AG10803 (cell line): Measurements from ENCODE around the gene CCND2.

Experiments
- DNase-seq: peaks from one replicate; pipeline ENCODE4 v3.0.0; 2010; ENCODE audit warnings: low read depth
- H3K4me3 ChIP-seq: 2 replicates; pipeline ENCODE4 v1.5.1; 2011; ENCODE audit warnings: mild to moderate bottlenecking, low read length, control low read depth
- CTCF ChIP-seq: conservative IDR thresholded peaks from 2 replicates; pipeline ENCODE4 v1.5.1; 2011; ENCODE audit warnings: mild to moderate bottlenecking, low read length, control low read depth, inconsistent platforms

The CCND2 gene

GRCh38 chr12:4293299-4293965 is 19.9 kb downstream of the CCND2 start:
- TF ChIP-seq CTCF = no peak
- H3K4me3 ChIP-seq = no peak overlapping the region
- no peak for DNase-seq

GRCh38 chr12:4293966-4294505 is 20.5 kb downstream of the CCND2 start:
- DNase-seq = no peak
- no peak for TF ChIP-seq CTCF
- H3K4me3 ChIP-seq = no peak overlapping the region

- TF ChIP-seq CTCF = no peak
- H3K4me3 ChIP-seq = no peak overlapping the region
- no peak for DNase-seq
Measured at GRCh38 chr12:4296751-4297150, 23.2 kb downstream of the CCND2 start.

- H3K4me3 ChIP-seq = no peak overlapping the region
- TF ChIP-seq CTCF = no peak
- DNase-seq = no peak
Measured at GRCh38 chr12:4297617-4298016, 24.1 kb downstream of the CCND2 start.

- TF ChIP-seq CTCF = no peak
- DNase-seq = no peak
- H3K4me3 ChIP-seq = no peak overlapping the region
Measured at GRCh38 chr12:4300883-4301282, 27.3 kb downstream of the CCND2 start.

- no peak for TF ChIP-seq CTCF
- no peak overlapping the region for H3K4me3 ChIP-seq
- no peak for DNase-seq
Measured at GRCh38 chr12:4301932-4302501, 28.5 kb downstream of the CCND2 start.

GRCh38 chr12:4302881-4303280 is 29.3 kb downstream of the CCND2 start:
- no peak for TF ChIP-seq CTCF
- DNase-seq = no peak
- no peak overlapping the region for H3K4me3 ChIP-seq
